HepG2 (cell line): ENCODE data around the gene C6orf62. TPM values are rescaled to one million over a fixed set of nuclear protein-coding genes. Genes with fewer than 3 reads are reported as not detected.

Experiments used
- ATAC-seq: fragments of 200-7000 bp; cut with Tn5 transposase; 3 replicates; pipeline ENCODE4 v1.9.1; 2020; ENCODE audit warnings: mild to moderate bottlenecking, moderate library complexity
- BruUV-seq: library from RNA; stranded (reverse); fragments of 400-500 nt; replicated peaks from 2 replicates; lab custom pipeline; 2021; lab: Mats Ljungman, UMichigan
- CTCF ChIA-PET: fragments of 300-600 bp; formaldehyde crosslinking; extraction: SDS; loops from one replicate; lab custom pipeline; 2021; ENCODE audit warnings: low total read pairs, inconsistent platforms, low intra/inter-chr PET ratio; lab: Yijun Ruan, JAX
- POLR2A ChIA-PET: fragments of 350-600 bp; sonication (Branson Sonifier 250); formaldehyde crosslinking; loops from one replicate; lab custom pipeline; 2020; ENCODE audit warnings: antibody characterized with exemption, inconsistent platforms; lab: Yijun Ruan, JAX
- DNase-seq: peaks from one replicate; pipeline ENCODE4 v3.0.0-alpha.2; 2015; ENCODE audit warnings: low spot score
- FAIRE-seq: peaks from 3 replicates; lab custom pipeline; 2011; peaks lifted over from hg19 to GRCh38; lab: Jason Lieb, UNC
- H2AFZ ChIP-seq: one replicate; pipeline ENCODE4 v1.6.1; 2011; ENCODE audit warnings: low read length, inconsistent platforms
- H3K27ac ChIP-seq: fragments of 300-600 bp; 3 replicates; pipeline ENCODE4 v1.8.0; 2011; ENCODE audit warnings: mixed run types, mild to moderate bottlenecking, mixed read lengths, low read length, inconsistent platforms; ENCODE audit not compliant: insufficient read depth; ENCODE audit errors: extremely low read length
- H3K27me3 ChIP-seq, 2 experiments: fragments of 200-600 bp in 1 of 2; 2 replicates in 1 of 2; 3 replicates in 1 of 2; pipeline versions ENCODE4 v1.6.0 to v1.8.0; 2011; ENCODE audit warnings: low read length in 2 of 2, mild to moderate bottlenecking in 2 of 2, moderate library complexity in 2 of 2, inconsistent platforms in 1 of 2; ENCODE audit not compliant: insufficient read depth in 2 of 2, control insufficient read depth in 1 of 2
- H3K36me3 ChIP-seq, 2 experiments: fragments of 200-600 bp in 1 of 2; replicated peaks in 1 of 2; 2 replicates in 1 of 2; 3 replicates in 1 of 2; pipeline versions ENCODE4 v1.5.1 to v1.8.0; 2011; ENCODE audit warnings: low read length in 2 of 2, inconsistent platforms in 1 of 2; ENCODE audit not compliant: insufficient read depth in 2 of 2, control insufficient read depth in 1 of 2
- H3K4me1 ChIP-seq: 2 replicates; pipeline ENCODE4 v1.5.1; 2012; ENCODE audit warnings: low read length, inconsistent platforms; ENCODE audit not compliant: insufficient read depth
- H3K4me2 ChIP-seq: 2 replicates; pipeline ENCODE4 v1.6.0; 2011; ENCODE audit warnings: low read depth, low read length, inconsistent platforms
- H3K4me3 ChIP-seq, 3 experiments: fragments of 200-600 bp in 1 of 3; sonication (generic), shearing (Covaris generic) in 1 of 3; replicated peaks in 1 of 3; 2 replicates each; pipeline ENCODE4 v1.5.1; 2011 to 2016; ENCODE audit warnings: low read length in 3 of 3, inconsistent platforms in 2 of 3, low read depth in 2 of 3, mild to moderate bottlenecking in 2 of 3, control low read depth in 1 of 3, mixed read lengths in 1 of 3; ENCODE audit not compliant: insufficient read depth in 1 of 3
- H3K79me2 ChIP-seq: one replicate; pipeline ENCODE4 v1.6.1; 2011; ENCODE audit warnings: low read length, inconsistent platforms; ENCODE audit not compliant: insufficient read depth
- H3K9ac ChIP-seq: 2 replicates; pipeline ENCODE4 v1.6.0; 2011; ENCODE audit warnings: mild to moderate bottlenecking, low read depth, low read length, inconsistent platforms; ENCODE audit not compliant: insufficient read depth
- H3K9me3 ChIP-seq: 2 replicates; pipeline ENCODE4 v1.5.1; 2012; ENCODE audit warnings: mild to moderate bottlenecking, low read length
- H4K20me1 ChIP-seq: 2 replicates; pipeline ENCODE4 v1.6.0; 2011; ENCODE audit warnings: inconsistent platforms, mild to moderate bottlenecking, low read length, moderate library complexity; ENCODE audit not compliant: insufficient read depth
- DNMT1 ChIP-seq: sonication (generic); formaldehyde crosslinking; IDR thresholded peaks from 2 replicates; pipeline ENCODE4 v1.5.1; 2020; ENCODE audit warnings: mild to moderate bottlenecking, missing genetic modification reagents
- GFI1 ChIP-seq: sonication (generic); formaldehyde crosslinking; IDR thresholded peaks from 2 replicates; pipeline ENCODE4 v1.5.0; 2020; ENCODE audit warnings: missing genetic modification reagents, mild to moderate bottlenecking, borderline replicate concordance
- HDAC1 ChIP-seq: sonication (generic); formaldehyde crosslinking; IDR thresholded peaks from 2 replicates; pipeline ENCODE4 v1.5.1; 2020; ENCODE audit warnings: mild to moderate bottlenecking, missing genetic modification reagents
- MATR3 ChIP-seq: sonication (generic); formaldehyde crosslinking; IDR thresholded peaks from 2 replicates; pipeline ENCODE4 v1.4.0; 2020; ENCODE audit warnings: missing genetic modification reagents
- SRSF1 ChIP-seq: fragments of 200-400 bp; formaldehyde crosslinking; optimal IDR thresholded peaks from 2 replicates; pipeline ENCODE3; 2017; ENCODE audit warnings: mild to moderate bottlenecking, low read depth, low read length, moderate library complexity
- TARDBP ChIP-seq: sonication (generic); formaldehyde crosslinking; IDR thresholded peaks from 2 replicates; pipeline ENCODE4 v1.8.0; 2022; ENCODE audit warnings: mild to moderate bottlenecking, missing genetic modification reagents
- U2AF1 ChIP-seq: fragments of 200-400 bp; formaldehyde crosslinking; optimal IDR thresholded peaks from 2 replicates; pipeline ENCODE3; 2017; ENCODE audit warnings: mild to moderate bottlenecking, low read depth, low read length
- ZFY ChIP-seq: sonication (generic); formaldehyde crosslinking; IDR thresholded peaks from 2 replicates; pipeline ENCODE4 v1.4.0; 2020; ENCODE audit warnings: missing genetic modification reagents
- ZNF772 ChIP-seq: sonication (generic); formaldehyde crosslinking; IDR thresholded peaks from 2 replicates; pipeline ENCODE4 v1.5.0; 2020; ENCODE audit warnings: mild to moderate bottlenecking, missing genetic modification reagents
- ZNF891 ChIP-seq: sonication (generic); formaldehyde crosslinking; IDR thresholded peaks from 2 replicates; pipeline ENCODE4 v1.5.0; 2020; ENCODE audit warnings: mild to moderate bottlenecking, missing genetic modification reagents
- WGBS: methylation state at CpG from one replicate; pipeline ENCODE4 v1.1.6; 2017; ENCODE audit warnings: low lambda C conversion rate; 5-methylcytosine and 5-hydroxymethylcytosine counted together
- in situ Hi-C: cut with HindIII; loops from 2 replicates; pipeline ENCODE4 v1.10.0; 2017; ENCODE audit warnings: low pct_unique_long_range_greater_than_20kb; ENCODE audit not compliant: extremely low pct_ligation_motif_present
- intact Hi-C: fragments of 100-400 bp; cut with micrococcal nuclease; formaldehyde crosslinking; loops from one replicate; pipeline ENCODE4 v1.10.0; 2022; ENCODE audit not compliant: unreplicated experiment
- polyA plus RNA-seq, 8 experiments: library from polyadenylated mRNA; depleted of rRNA in 3 of 8; stranded (reverse) in 7 of 8; unstranded in 1 of 8; fragments of >200 nt; fragmentation: Illumina TruSeq in 4 of 8; extraction: Trizol in 4 of 8; gene quantifications; 2 replicates each; pipeline versions ENCODE4 v1.2.1 to v1.2.3, GENCODE V29; 2011 to 2016; ENCODE audit warnings: low read depth in 4 of 8, missing spikeins in 1 of 8, mixed read lengths in 1 of 8; ENCODE audit not compliant: insufficient read depth in 1 of 8
- total RNA-seq, 5 experiments: library from RNA; depleted of rRNA; stranded (reverse); fragments of >200 nt; fragmentation: Illumina TruSeq; extraction: Trizol; gene quantifications; 2 replicates each; pipeline ENCODE4 v1.2.3, GENCODE V29; 2016; ENCODE audit warnings: low read depth in 1 of 5
- TF ChIP-seq, protein P1 (sequence below): sonication (generic); formaldehyde crosslinking; IDR thresholded peaks from 2 replicates; pipeline ENCODE4 v1.9.0; 2021; ENCODE audit warnings: missing genetic modification reagents, mild to moderate bottlenecking, borderline replicate concordance
- TF ChIP-seq, protein P2 (sequence below): sonication (generic); formaldehyde crosslinking; IDR thresholded peaks from 2 replicates; pipeline ENCODE4 v1.9.0; 2021; ENCODE audit warnings: mild to moderate bottlenecking, missing genetic modification reagents
- TF ChIP-seq, protein P3 (sequence below): sonication (generic); formaldehyde crosslinking; IDR thresholded peaks from 2 replicates; pipeline ENCODE4 v1.4.0; 2020; ENCODE audit warnings: missing genetic modification reagents
- TF ChIP-seq, protein P4 (sequence below): sonication (generic); formaldehyde crosslinking; IDR thresholded peaks from 2 replicates; pipeline ENCODE4 v1.5.0; 2020; ENCODE audit warnings: mild to moderate bottlenecking, low read depth, missing genetic modification reagents, borderline replicate concordance
- TF ChIP-seq, protein P5 (sequence below): sonication (generic); formaldehyde crosslinking; IDR thresholded peaks from 2 replicates; pipeline ENCODE4 v1.5.1; 2020; ENCODE audit warnings: mild to moderate bottlenecking, missing genetic modification reagents, borderline replicate concordance

C6orf62 gene
- total and polyA plus RNA-seq, 2 of the 13 experiments (the other 11 are each of a cell fraction or from before 2014, with no cell fraction given), result 54.8 to 90.4 TPM

DNA sequence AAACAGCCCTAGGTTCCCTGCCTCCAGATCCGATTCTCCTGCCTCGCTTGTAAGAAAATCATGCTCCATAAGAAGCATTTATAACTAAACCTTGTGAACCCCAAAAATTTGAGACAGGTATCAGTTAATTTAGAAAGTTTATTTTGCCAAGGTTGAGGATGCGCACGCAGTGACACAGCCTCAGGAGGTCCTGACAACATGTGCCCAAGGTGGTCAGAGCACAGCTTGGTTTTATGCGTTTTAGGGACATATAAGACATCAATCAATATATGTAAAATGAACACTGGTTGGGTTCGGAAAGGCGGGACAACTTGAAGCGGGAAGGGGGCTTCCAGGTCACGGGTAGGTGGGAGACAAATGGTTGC, 50.0 kb downstream of the C6orf62 start:
- Histone ChIP-seq H3K79me2 (peaks cover 30% of the 10 kb centered on the region), H3K36me3 (no peaks in the 10 kb centered on the region), H4K20me1 (no peaks in the 10 kb centered on the region), H3K4me1 (peaks cover 36% of the 10 kb centered on the region), H3K27ac (no peak overlapping the region), H3K9ac (no peak overlapping the region), H3K4me3 (no peak overlapping the region), H3K4me2 (no peak overlapping the region; the same call in 1 of the 2 replicates), H2AFZ (no peak overlapping the region), H3K27me3 (no peaks in the 10 kb centered on the region; a peak in 1 of 5 replicates), H3K9me3 (peaks cover 31% of the 10 kb centered on the region)
- POLR2A ChIA-PET, result interaction anchor here (3.1 kb wide), 1 partner anchor 53 kb away, joined by 22 read pairs; no protein-coding TSS in a partner anchor
- no peak for DNase-seq
- no peak for FAIRE-seq
- in situ Hi-C loops (no loop called here), intact Hi-C loops (loop anchor here (5.0 kb wide), 1 partner anchor 172 kb away; no protein-coding TSS in a partner anchor)
- CTCF ChIA-PET, result no interaction called here
- no peak for ATAC-seq
- 97% methylated on average over 9 of the region's 9 CpGs for WGBS
- no TSS peak for BruUV-seq
- TF ChIP-seq TARDBP (CRISPR knock-in tag) (no peak), U2AF1 (no peak), HDAC1 (CRISPR knock-in tag) (no peak), ZFY (CRISPR knock-in tag) (no peak), ZNF891 (CRISPR knock-in tag) (no peak), SRSF1 (no peak), ZNF772 (no peak), MATR3 (CRISPR knock-in tag) (no peak), GFI1 (CRISPR knock-in tag) (no peak), DNMT1 (CRISPR knock-in tag) (no peak)
- TF ChIP-seq, protein P1, sequence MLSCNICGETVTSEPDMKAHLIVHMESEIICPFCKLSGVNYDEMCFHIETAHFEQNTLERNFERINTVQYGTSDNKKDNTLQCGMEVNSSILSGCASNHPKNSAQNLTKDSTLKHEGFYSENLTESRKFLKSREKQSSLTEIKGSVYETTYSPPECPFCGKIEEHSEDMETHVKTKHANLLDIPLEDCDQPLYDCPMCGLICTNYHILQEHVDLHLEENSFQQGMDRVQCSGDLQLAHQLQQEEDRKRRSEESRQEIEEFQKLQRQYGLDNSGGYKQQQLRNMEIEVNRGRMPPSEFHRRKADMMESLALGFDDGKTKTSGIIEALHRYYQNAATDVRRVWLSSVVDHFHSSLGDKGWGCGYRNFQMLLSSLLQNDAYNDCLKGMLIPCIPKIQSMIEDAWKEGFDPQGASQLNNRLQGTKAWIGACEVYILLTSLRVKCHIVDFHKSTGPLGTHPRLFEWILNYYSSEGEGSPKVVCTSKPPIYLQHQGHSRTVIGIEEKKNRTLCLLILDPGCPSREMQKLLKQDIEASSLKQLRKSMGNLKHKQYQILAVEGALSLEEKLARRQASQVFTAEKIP, result no peak
- TF ChIP-seq, protein P2, sequence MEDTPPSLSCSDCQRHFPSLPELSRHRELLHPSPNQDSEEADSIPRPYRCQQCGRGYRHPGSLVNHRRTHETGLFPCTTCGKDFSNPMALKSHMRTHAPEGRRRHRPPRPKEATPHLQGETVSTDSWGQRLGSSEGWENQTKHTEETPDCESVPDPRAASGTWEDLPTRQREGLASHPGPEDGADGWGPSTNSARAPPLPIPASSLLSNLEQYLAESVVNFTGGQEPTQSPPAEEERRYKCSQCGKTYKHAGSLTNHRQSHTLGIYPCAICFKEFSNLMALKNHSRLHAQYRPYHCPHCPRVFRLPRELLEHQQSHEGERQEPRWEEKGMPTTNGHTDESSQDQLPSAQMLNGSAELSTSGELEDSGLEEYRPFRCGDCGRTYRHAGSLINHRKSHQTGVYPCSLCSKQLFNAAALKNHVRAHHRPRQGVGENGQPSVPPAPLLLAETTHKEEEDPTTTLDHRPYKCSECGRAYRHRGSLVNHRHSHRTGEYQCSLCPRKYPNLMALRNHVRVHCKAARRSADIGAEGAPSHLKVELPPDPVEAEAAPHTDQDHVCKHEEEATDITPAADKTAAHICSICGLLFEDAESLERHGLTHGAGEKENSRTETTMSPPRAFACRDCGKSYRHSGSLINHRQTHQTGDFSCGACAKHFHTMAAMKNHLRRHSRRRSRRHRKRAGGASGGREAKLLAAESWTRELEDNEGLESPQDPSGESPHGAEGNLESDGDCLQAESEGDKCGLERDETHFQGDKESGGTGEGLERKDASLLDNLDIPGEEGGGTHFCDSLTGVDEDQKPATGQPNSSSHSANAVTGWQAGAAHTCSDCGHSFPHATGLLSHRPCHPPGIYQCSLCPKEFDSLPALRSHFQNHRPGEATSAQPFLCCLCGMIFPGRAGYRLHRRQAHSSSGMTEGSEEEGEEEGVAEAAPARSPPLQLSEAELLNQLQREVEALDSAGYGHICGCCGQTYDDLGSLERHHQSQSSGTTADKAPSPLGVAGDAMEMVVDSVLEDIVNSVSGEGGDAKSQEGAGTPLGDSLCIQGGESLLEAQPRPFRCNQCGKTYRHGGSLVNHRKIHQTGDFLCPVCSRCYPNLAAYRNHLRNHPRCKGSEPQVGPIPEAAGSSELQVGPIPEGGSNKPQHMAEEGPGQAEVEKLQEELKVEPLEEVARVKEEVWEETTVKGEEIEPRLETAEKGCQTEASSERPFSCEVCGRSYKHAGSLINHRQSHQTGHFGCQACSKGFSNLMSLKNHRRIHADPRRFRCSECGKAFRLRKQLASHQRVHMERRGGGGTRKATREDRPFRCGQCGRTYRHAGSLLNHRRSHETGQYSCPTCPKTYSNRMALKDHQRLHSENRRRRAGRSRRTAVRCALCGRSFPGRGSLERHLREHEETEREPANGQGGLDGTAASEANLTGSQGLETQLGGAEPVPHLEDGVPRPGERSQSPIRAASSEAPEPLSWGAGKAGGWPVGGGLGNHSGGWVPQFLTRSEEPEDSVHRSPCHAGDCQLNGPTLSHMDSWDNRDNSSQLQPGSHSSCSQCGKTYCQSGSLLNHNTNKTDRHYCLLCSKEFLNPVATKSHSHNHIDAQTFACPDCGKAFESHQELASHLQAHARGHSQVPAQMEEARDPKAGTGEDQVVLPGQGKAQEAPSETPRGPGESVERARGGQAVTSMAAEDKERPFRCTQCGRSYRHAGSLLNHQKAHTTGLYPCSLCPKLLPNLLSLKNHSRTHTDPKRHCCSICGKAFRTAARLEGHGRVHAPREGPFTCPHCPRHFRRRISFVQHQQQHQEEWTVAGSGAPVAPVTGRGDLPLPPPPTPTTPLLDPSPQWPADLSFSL (CRISPR knock-in tag), result no peak
- TF ChIP-seq, protein P3, sequence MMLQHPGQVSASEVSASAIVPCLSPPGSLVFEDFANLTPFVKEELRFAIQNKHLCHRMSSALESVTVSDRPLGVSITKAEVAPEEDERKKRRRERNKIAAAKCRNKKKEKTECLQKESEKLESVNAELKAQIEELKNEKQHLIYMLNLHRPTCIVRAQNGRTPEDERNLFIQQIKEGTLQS (CRISPR knock-in tag), result no peak
- TF ChIP-seq, protein P4, sequence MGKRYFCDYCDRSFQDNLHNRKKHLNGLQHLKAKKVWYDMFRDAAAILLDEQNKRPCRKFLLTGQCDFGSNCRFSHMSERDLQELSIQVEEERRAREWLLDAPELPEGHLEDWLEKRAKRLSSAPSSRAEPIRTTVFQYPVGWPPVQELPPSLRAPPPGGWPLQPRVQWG (CRISPR knock-in tag), result no peak
- TF ChIP-seq, protein P5, sequence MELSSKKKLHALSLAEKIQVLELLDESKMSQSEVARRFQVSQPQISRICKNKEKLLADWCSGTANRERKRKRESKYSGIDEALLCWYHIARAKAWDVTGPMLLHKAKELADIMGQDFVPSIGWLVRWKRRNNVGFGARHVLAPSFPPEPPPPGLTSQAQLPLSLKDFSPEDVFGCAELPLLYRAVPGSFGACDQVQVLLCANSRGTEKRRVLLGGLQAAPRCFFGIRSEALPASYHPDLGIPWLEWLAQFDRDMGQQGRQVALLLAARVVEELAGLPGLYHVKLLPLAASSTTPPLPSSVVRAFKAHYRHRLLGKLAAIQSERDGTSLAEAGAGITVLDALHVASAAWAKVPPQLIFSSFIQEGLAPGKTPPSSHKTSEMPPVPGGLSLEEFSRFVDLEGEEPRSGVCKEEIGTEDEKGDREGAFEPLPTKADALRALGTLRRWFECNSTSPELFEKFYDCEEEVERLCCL (CRISPR knock-in tag), result no peak
